ENCODE measurements around the gene ZCWPW1. TPM values are rescaled to one million over a fixed set of nuclear protein-coding genes. Genes with fewer than 3 reads are reported as not detected.
A peak's percentile ranks its signal among the peaks of the same experiment; 100 is the strongest.

Gene ZCWPW1
- total and polyA plus RNA-seq, 2 experiments from 2014 or later, result 0.59 to 2.7 TPM

- ATAC-seq (no peak), DNase-seq (ENCODE audit: low spot score) (no peak)
- H3K9me3 Mint-ChIP-seq, result peaks cover 20% of the 10 kb centered on the region
- peaks cover 59% of the 10 kb centered on the region for H3K36me3 Mint-ChIP-seq (ENCODE audit: low read depth)
- Histone ChIP-seq H3K4me1 (ENCODE audit: insufficient read depth) (peaks cover 29% of the 10 kb centered on the region; the same call in 1 of the 2 replicates), H3K4me3 (peak overlapping the region; percentile 67), H3K79me2 (replicated peaks; ENCODE audit: insufficient read depth) (peaks cover 44% of the 10 kb centered on the region), H3K27ac (ENCODE audit: low read depth) (peak overlapping the region; percentile 81), H4K20me1 (replicated peaks; ENCODE audit: insufficient read depth) (peaks cover 3% of the 10 kb centered on the region; the same call in 1 of the 2 replicates), H3K36me3 (ENCODE audit: insufficient read depth) (peaks cover 9% of the 10 kb centered on the region; the same call in 1 of the 2 replicates), H3K9me2 (ENCODE audit: insufficient read depth) (0 out of 2 replicates have a peak, but pooled peaks cover 3% of the 10 kb centered on the region), H3K4me2 (peak overlapping the region; percentile 79), H2AFZ (no peak overlapping the region), H3F3A (replicated peaks; ENCODE audit: low read depth) (peaks cover 39% of the 10 kb centered on the region), H3K27me3 (ENCODE audit: insufficient read depth) (peaks cover 9% of the 10 kb centered on the region)
- H3K27me3 Mint-ChIP-seq (ENCODE audit: insufficient read depth, low read depth, poor library complexity), result peaks cover 47% of the 10 kb centered on the region
- H3K27ac Mint-ChIP-seq, result peak overlapping the region; percentile 56; the same call in 1 of the 2 replicates
- TF ChIP-seq EZH2 (IDR thresholded peaks at IDR 0.05; ENCODE audit: low read depth, unreplicated experiment) (no peak), JUNB (IDR thresholded peaks at IDR 0.05; ENCODE audit: unreplicated experiment) (no peak), EZH2phosphoT487 (IDR thresholded peaks at IDR 0.05; ENCODE audit: unreplicated experiment) (no peak), ZNF114 (CRISPR knock-in tag; IDR thresholded peaks at IDR 0.05) (no peak), CREB1 (CRISPR knock-in tag; IDR thresholded peaks at IDR 0.05; ENCODE audit: low read depth) (no peak), CTCF (conservative IDR thresholded peaks at IDR 0.05; ENCODE audit: low read depth in 2 of 2) (no peak), POLR2AphosphoS5 (IDR thresholded peaks at IDR 0.05; ENCODE audit: low read depth) (no peak; the same call in 1 of the 2 replicates), STAT1 (IDR thresholded peaks at IDR 0.05; ENCODE audit: unreplicated experiment) (no peak), ZNF331 (CRISPR knock-in tag; IDR thresholded peaks at IDR 0.05; ENCODE audit: low read depth) (no peak)
- TF ChIP-seq, protein P1, sequence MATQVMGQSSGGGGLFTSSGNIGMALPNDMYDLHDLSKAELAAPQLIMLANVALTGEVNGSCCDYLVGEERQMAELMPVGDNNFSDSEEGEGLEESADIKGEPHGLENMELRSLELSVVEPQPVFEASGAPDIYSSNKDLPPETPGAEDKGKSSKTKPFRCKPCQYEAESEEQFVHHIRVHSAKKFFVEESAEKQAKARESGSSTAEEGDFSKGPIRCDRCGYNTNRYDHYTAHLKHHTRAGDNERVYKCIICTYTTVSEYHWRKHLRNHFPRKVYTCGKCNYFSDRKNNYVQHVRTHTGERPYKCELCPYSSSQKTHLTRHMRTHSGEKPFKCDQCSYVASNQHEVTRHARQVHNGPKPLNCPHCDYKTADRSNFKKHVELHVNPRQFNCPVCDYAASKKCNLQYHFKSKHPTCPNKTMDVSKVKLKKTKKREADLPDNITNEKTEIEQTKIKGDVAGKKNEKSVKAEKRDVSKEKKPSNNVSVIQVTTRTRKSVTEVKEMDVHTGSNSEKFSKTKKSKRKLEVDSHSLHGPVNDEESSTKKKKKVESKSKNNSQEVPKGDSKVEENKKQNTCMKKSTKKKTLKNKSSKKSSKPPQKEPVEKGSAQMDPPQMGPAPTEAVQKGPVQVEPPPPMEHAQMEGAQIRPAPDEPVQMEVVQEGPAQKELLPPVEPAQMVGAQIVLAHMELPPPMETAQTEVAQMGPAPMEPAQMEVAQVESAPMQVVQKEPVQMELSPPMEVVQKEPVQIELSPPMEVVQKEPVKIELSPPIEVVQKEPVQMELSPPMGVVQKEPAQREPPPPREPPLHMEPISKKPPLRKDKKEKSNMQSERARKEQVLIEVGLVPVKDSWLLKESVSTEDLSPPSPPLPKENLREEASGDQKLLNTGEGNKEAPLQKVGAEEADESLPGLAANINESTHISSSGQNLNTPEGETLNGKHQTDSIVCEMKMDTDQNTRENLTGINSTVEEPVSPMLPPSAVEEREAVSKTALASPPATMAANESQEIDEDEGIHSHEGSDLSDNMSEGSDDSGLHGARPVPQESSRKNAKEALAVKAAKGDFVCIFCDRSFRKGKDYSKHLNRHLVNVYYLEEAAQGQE (IDR thresholded peaks at IDR 0.05; ENCODE audit: unreplicated experiment), result no peak
- TF ChIP-seq, protein P2, sequence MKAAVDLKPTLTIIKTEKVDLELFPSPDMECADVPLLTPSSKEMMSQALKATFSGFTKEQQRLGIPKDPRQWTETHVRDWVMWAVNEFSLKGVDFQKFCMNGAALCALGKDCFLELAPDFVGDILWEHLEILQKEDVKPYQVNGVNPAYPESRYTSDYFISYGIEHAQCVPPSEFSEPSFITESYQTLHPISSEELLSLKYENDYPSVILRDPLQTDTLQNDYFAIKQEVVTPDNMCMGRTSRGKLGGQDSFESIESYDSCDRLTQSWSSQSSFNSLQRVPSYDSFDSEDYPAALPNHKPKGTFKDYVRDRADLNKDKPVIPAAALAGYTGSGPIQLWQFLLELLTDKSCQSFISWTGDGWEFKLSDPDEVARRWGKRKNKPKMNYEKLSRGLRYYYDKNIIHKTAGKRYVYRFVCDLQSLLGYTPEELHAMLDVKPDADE (IDR thresholded peaks at IDR 0.05), result no peak
- H3K4me3 Mint-ChIP-seq, result peak overlapping the region; percentile 93
- H3K4me1 Mint-ChIP-seq, result peaks cover 48% of the 10 kb centered on the region
Measured at GRCh38 chr7:100432053-100432452, 3.5 kb upstream of the ZCWPW1 start.

All from GM23338 (cell line).